ENCODE data around the gene WIZ. TPM values are rescaled to one million over a fixed set of nuclear protein-coding genes. Genes with fewer than 3 reads are reported as not detected.

WIZ gene
- total and polyA plus RNA-seq, 9 of the 15 experiments (the other 6 are each of a cell fraction or from before 2014, with no cell fraction given) = 0.06 to 37.5 (median 4.8) TPM

DNA sequence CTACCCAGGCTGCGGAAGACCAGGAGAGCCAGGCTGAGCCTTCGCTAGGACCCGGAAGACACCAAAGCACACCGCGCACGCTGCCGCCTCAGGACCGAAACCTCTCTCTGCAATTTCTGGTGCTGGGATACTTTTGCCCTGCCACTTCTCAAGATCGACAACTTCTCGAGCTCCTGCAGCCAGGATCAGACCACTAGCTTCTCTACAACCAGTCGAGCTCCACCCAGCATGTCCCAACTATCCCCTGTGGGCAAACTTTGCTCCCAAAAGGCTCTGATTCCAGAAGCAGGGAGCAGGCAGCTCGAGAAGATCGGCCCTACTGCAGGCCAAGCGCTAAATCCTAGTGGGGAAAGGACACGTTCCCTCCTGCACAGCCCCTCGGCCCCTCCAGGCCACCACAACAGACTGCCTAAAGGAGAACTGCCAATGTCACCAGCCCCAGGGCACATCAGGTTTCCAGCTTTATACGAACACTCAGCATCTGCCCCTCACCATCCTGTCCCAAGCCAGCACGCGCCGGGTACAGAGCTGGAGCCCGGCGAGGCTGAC is 71.1 kb downstream of the WIZ start (continued):
- TF ChIP-seq HEY1 (CRISPR knock-in tag; IDR thresholded peaks at IDR 0.05; ENCODE audit: borderline replicate concordance) (no peak), FIP1L1 (IDR thresholded peaks at IDR 0.05; ENCODE audit: low read depth, low read length, poor library complexity, severe bottlenecking) (no peak), ZNF124 (CRISPR knock-in tag; IDR thresholded peaks at IDR 0.05) (no peak), HNRNPUL1 (IDR thresholded peaks at IDR 0.05; ENCODE audit: low read length) (no peak), DNMT1 (IDR thresholded peaks at IDR 0.05) (no peak), EHMT2 (IDR thresholded peaks at IDR 0.05) (no peak), EGR1 (conservative IDR thresholded peaks at IDR 0.05) (no peak), BCOR (IDR thresholded peaks at IDR 0.05) (no peak), ZNF408 (CRISPR knock-in tag; IDR thresholded peaks at IDR 0.05; ENCODE audit: low read depth) (no peak), ZNF589 (CRISPR knock-in tag; IDR thresholded peaks at IDR 0.05; ENCODE audit: low read depth) (no peak), CREB1 (IDR thresholded peaks at IDR 0.05) (no peak), CREB1 (CRISPR knock-in tag; IDR thresholded peaks at IDR 0.05) (no peak), NR2C2 (CRISPR knock-in tag; IDR thresholded peaks at IDR 0.05) (no peak), NR2C2 (tag; IDR thresholded peaks at IDR 0.05) (no peak; the same call in 1 of the 2 replicates), NCOA2 (IDR thresholded peaks at IDR 0.05; ENCODE audit: partially characterized antibody in 2 of 2) (no peak), L3MBTL2 (IDR thresholded peaks at IDR 0.05) (0 out of 2 replicates have a peak, but pooled peaks have one; percentile 12), MECOM (CRISPR knock-in tag; IDR thresholded peaks at IDR 0.05) (no peak), ZNF583 (CRISPR knock-in tag; IDR thresholded peaks at IDR 0.05) (no peak), GABPB1 (CRISPR knock-in tag; IDR thresholded peaks at IDR 0.05) (no peak; the same call in 1 of the 2 replicates), DPF2 (IDR thresholded peaks at IDR 0.05) (no peak), RBM34 (IDR thresholded peaks at IDR 0.05; ENCODE audit: borderline replicate concordance, insufficient read depth, low read length) (no peak)
- TF ChIP-seq, protein P1, sequence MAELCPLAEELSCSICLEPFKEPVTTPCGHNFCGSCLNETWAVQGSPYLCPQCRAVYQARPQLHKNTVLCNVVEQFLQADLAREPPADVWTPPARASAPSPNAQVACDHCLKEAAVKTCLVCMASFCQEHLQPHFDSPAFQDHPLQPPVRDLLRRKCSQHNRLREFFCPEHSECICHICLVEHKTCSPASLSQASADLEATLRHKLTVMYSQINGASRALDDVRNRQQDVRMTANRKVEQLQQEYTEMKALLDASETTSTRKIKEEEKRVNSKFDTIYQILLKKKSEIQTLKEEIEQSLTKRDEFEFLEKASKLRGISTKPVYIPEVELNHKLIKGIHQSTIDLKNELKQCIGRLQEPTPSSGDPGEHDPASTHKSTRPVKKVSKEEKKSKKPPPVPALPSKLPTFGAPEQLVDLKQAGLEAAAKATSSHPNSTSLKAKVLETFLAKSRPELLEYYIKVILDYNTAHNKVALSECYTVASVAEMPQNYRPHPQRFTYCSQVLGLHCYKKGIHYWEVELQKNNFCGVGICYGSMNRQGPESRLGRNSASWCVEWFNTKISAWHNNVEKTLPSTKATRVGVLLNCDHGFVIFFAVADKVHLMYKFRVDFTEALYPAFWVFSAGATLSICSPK (IDR thresholded peaks at IDR 0.05; ENCODE audit: borderline replicate concordance) = no peak
- TF ChIP-seq, protein P2, sequence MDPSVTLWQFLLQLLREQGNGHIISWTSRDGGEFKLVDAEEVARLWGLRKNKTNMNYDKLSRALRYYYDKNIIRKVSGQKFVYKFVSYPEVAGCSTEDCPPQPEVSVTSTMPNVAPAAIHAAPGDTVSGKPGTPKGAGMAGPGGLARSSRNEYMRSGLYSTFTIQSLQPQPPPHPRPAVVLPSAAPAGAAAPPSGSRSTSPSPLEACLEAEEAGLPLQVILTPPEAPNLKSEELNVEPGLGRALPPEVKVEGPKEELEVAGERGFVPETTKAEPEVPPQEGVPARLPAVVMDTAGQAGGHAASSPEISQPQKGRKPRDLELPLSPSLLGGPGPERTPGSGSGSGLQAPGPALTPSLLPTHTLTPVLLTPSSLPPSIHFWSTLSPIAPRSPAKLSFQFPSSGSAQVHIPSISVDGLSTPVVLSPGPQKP (CRISPR knock-in tag; IDR thresholded peaks at IDR 0.05) = no peak
- TF ChIP-seq, protein P3, sequence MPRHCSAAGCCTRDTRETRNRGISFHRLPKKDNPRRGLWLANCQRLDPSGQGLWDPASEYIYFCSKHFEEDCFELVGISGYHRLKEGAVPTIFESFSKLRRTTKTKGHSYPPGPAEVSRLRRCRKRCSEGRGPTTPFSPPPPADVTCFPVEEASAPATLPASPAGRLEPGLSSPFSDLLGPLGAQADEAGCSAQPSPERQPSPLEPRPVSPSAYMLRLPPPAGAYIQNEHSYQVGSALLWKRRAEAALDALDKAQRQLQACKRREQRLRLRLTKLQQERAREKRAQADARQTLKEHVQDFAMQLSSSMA (CRISPR knock-in tag; IDR thresholded peaks at IDR 0.05) = no peak
- TF ChIP-seq, protein P4, sequence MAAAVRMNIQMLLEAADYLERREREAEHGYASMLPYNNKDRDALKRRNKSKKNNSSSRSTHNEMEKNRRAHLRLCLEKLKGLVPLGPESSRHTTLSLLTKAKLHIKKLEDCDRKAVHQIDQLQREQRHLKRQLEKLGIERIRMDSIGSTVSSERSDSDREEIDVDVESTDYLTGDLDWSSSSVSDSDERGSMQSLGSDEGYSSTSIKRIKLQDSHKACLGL (CRISPR knock-in tag; IDR thresholded peaks at IDR 0.05; ENCODE audit: borderline replicate concordance, poor library complexity, severe bottlenecking) = no peak
- TF ChIP-seq, protein P5, sequence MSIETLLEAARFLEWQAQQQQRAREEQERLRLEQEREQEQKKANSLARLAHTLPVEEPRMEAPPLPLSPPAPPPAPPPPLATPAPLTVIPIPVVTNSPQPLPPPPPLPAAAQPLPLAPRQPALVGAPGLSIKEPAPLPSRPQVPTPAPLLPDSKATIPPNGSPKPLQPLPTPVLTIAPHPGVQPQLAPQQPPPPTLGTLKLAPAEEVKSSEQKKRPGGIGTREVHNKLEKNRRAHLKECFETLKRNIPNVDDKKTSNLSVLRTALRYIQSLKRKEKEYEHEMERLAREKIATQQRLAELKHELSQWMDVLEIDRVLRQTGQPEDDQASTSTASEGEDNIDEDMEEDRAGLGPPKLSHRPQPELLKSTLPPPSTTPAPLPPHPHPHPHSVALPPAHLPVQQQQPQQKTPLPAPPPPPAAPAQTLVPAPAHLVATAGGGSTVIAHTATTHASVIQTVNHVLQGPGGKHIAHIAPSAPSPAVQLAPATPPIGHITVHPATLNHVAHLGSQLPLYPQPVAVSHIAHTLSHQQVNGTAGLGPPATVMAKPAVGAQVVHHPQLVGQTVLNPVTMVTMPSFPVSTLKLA (conservative IDR thresholded peaks at IDR 0.05) = peak; percentile 53 to 70; a peak in 3 of 4 replicates

All from K562 (cell line).